ENCODE measurements around the gene ZFAND5.
A peak's percentile ranks its signal among the peaks of the same experiment; 100 is the strongest.

The ZFAND5 gene

DNA sequence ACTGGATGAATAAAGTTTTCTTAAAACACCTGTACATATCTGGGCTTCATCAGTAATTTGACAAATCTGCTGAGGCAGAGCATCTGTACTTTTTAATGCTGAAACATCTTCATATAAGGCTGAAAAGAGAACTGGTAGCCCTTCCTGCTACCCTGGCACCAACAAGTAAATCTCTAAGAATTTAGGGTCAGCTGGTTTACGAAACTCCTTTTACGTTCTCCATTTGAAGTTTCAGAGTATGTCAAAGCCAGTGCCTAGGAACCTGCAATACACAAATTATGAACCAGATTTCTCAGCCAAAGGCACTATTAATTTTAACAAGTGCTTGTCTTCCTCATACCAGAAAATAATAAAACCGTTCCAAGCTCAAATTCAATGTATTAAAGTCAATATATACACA, 3.8 kb downstream of the ZFAND5 start:
- no peak for TF ChIP-seq EZH2phosphoT487 (conservative IDR thresholded peaks at IDR 0.05; ENCODE audit: low read length)
- TF ChIP-seq, protein P1, sequence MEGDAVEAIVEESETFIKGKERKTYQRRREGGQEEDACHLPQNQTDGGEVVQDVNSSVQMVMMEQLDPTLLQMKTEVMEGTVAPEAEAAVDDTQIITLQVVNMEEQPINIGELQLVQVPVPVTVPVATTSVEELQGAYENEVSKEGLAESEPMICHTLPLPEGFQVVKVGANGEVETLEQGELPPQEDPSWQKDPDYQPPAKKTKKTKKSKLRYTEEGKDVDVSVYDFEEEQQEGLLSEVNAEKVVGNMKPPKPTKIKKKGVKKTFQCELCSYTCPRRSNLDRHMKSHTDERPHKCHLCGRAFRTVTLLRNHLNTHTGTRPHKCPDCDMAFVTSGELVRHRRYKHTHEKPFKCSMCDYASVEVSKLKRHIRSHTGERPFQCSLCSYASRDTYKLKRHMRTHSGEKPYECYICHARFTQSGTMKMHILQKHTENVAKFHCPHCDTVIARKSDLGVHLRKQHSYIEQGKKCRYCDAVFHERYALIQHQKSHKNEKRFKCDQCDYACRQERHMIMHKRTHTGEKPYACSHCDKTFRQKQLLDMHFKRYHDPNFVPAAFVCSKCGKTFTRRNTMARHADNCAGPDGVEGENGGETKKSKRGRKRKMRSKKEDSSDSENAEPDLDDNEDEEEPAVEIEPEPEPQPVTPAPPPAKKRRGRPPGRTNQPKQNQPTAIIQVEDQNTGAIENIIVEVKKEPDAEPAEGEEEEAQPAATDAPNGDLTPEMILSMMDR (IDR thresholded peaks at IDR 0.05; ENCODE audit: insufficient read depth, low read length, poor library complexity, severe bottlenecking): no peak
- H4K20me1 ChIP-seq (ENCODE audit: low read depth, low read length): peaks cover 49% of the 10 kb centered on the region

DNA sequence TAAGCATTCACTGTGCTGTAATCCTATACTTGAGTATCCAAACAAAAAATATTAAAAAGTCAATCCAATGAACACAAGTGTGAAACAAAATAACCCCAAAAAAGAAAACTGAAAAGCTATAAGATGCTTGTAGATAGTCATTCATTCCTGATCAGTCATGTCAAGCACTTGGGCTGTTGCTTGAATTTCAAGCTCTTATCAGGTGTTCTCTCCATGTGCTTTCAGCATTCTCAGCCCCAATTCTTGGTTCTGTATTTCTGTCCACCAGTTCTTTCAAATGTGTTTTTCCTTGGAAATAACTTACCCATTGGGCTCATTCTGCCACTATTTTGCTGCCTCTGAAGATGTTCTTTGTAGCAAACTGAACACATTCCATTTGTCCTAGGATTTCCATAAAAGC, 4.7 kb downstream of the ZFAND5 start:
- Histone ChIP-seq H3F3A (ENCODE audit: insufficient read depth) (peaks cover 3% of the 10 kb centered on the region; the same call in 1 of the 2 replicates), H3K27me3 (ENCODE audit: low read length) (no peaks in the 10 kb centered on the region), H3K27ac (ENCODE audit: low read depth, low read length) (no peak overlapping the region), H3K4me2 (ENCODE audit: low read depth, low read length, poor library complexity, severe bottlenecking) (no peak overlapping the region), H3K9me3 (ENCODE audit: insufficient read depth, low read length) (no peaks in the 10 kb centered on the region), H3K9me2 (replicated peaks; ENCODE audit: insufficient read depth, low read length) (no peaks in the 10 kb centered on the region), H4K20me1 (ENCODE audit: low read depth, low read length) (peaks cover 49% of the 10 kb centered on the region), H3K4me3 (ENCODE audit: insufficient read depth, low read length, poor library complexity, severe bottlenecking) (no peak overlapping the region), H3K9ac (ENCODE audit: low read length) (no peak overlapping the region), H3K36me3 (ENCODE audit: low read length) (peaks cover 53% of the 10 kb centered on the region), H3K79me2 (ENCODE audit: insufficient read depth, low read length) (peaks cover 72% of the 10 kb centered on the region), H2AFZ (ENCODE audit: low read depth, low read length, severe bottlenecking) (no peak overlapping the region)
- TF ChIP-seq EZH2phosphoT487 (conservative IDR thresholded peaks at IDR 0.05; ENCODE audit: low read length): no peak
- TF ChIP-seq, protein P1 (IDR thresholded peaks at IDR 0.05; ENCODE audit: insufficient read depth, low read length, poor library complexity, severe bottlenecking): no peak

More for the DNA sequence above, 3.8 kb downstream of the ZFAND5 start:
- peaks cover 3% of the 10 kb centered on the region; the same call in 1 of the 2 replicates for H3F3A ChIP-seq (ENCODE audit: insufficient read depth)
- peaks cover 72% of the 10 kb centered on the region for H3K79me2 ChIP-seq (ENCODE audit: insufficient read depth, low read length)
- H3K9ac ChIP-seq (ENCODE audit: low read length): no peak overlapping the region
- H3K4me3 ChIP-seq (ENCODE audit: insufficient read depth, low read length, poor library complexity, severe bottlenecking): no peak overlapping the region
- H3K4me2 ChIP-seq (ENCODE audit: low read depth, low read length, poor library complexity, severe bottlenecking): peak overlapping the region; percentile 96
- H3K27me3 ChIP-seq (ENCODE audit: low read length): no peaks in the 10 kb centered on the region
- H3K9me2 ChIP-seq (replicated peaks; ENCODE audit: insufficient read depth, low read length): no peaks in the 10 kb centered on the region
- H2AFZ ChIP-seq (ENCODE audit: low read depth, low read length, severe bottlenecking): no peak overlapping the region
- peaks cover 50% of the 10 kb centered on the region for H3K36me3 ChIP-seq (ENCODE audit: low read length)
- no peaks in the 10 kb centered on the region for H3K9me3 ChIP-seq (ENCODE audit: insufficient read depth, low read length)
- no peak overlapping the region for H3K27ac ChIP-seq (ENCODE audit: low read depth, low read length)

DNA sequence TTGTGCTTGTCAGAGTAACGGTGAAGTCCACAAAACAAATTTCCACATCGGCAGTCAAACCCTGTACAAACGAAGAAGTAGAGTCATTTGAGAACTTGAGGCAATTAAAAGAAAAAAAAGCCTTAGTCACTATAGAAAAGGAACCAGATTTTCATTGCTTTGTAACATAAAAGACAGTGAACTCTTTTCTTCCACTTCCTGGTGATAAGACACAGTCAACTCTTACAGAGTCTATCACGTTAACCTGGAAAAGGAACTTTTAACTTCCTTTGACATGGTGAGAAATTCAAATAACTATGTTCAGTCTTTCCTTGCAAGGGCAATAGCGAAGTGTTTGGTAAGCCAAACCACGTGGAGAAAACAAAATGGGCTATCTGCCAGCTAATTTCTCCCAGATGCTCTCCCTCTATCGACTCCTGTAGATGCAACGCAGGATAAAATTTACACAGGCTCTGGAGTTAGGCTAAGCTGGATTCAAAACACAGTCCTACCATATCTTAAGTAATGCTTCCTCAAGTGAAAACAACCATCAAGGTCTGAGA, 8.9 kb downstream of the ZFAND5 start:
- TF ChIP-seq EZH2phosphoT487 (conservative IDR thresholded peaks at IDR 0.05; ENCODE audit: low read length): no peak
- TF ChIP-seq, protein P1 (IDR thresholded peaks at IDR 0.05; ENCODE audit: insufficient read depth, low read length, poor library complexity, severe bottlenecking): no peak
- peaks cover 34% of the 10 kb centered on the region for H3K79me2 ChIP-seq (ENCODE audit: insufficient read depth, low read length)
- H3K9me2 ChIP-seq (replicated peaks; ENCODE audit: insufficient read depth, low read length): no peaks in the 10 kb centered on the region
- no peak overlapping the region for H2AFZ ChIP-seq (ENCODE audit: low read depth, low read length, severe bottlenecking)
- H3K4me2 ChIP-seq (ENCODE audit: low read depth, low read length, poor library complexity, severe bottlenecking): no peak overlapping the region
- H3K27me3 ChIP-seq (ENCODE audit: low read length): no peaks in the 10 kb centered on the region
- H3K4me3 ChIP-seq (ENCODE audit: insufficient read depth, low read length, poor library complexity, severe bottlenecking): no peak overlapping the region
- peaks cover 34% of the 10 kb centered on the region for H4K20me1 ChIP-seq (ENCODE audit: low read depth, low read length)
- H3K9ac ChIP-seq (ENCODE audit: low read length): no peak overlapping the region
- H3K27ac ChIP-seq (ENCODE audit: low read depth, low read length): no peak overlapping the region
- H3K36me3 ChIP-seq (ENCODE audit: low read length): peaks cover 59% of the 10 kb centered on the region
- peaks cover 8% of the 10 kb centered on the region; the same call in 1 of the 2 replicates for H3F3A ChIP-seq (ENCODE audit: insufficient read depth)
- no peaks in the 10 kb centered on the region for H3K9me3 ChIP-seq (ENCODE audit: insufficient read depth, low read length)
